Astrocyte (in vitro differentiated cells and primary cell): ENCODE data around the gene NIP7. TPM values are rescaled to one million over a fixed set of nuclear protein-coding genes. Genes with fewer than 3 reads are reported as not detected.
A peak's percentile ranks its signal among the peaks of the same experiment; 100 is the strongest.

ENCODE experiments used
- DNase-seq: peaks from one replicate; pipeline ENCODE4 v3.0.0-alpha.2; 2010; ENCODE audit warnings: low read depth
- FAIRE-seq: peaks from 2 replicates; lab custom pipeline; 2011; peaks lifted over from hg19 to GRCh38; lab: Jason Lieb, UNC
- H2AFZ ChIP-seq: 2 replicates; pipeline ENCODE4 v1.6.0; 2012; ENCODE audit warnings: low read depth, low read length, inconsistent platforms
- H3K27ac ChIP-seq: 2 replicates; pipeline ENCODE4 v1.5.1; 2011; ENCODE audit warnings: low read depth, low read length, inconsistent platforms
- H3K27me3 ChIP-seq: 2 replicates; pipeline ENCODE4 v1.6.0; 2011; ENCODE audit warnings: low read length, inconsistent platforms; ENCODE audit not compliant: insufficient read depth
- H3K36me3 ChIP-seq: 2 replicates; pipeline ENCODE4 v1.5.1; 2011; ENCODE audit warnings: low read length, inconsistent platforms; ENCODE audit not compliant: insufficient read depth
- H3K4me1 ChIP-seq: 2 replicates; pipeline ENCODE4 v1.5.1; 2011; ENCODE audit warnings: low read length, inconsistent platforms; ENCODE audit not compliant: insufficient read depth
- H3K4me2 ChIP-seq: 2 replicates; pipeline ENCODE4 v1.6.0; 2012; ENCODE audit warnings: low read length, inconsistent platforms
- H3K4me3 ChIP-seq: 2 replicates; pipeline ENCODE4 v1.5.1; 2011; ENCODE audit warnings: low read depth, mild to moderate bottlenecking, low read length, inconsistent platforms; ENCODE audit not compliant: insufficient read depth
- H3K79me2 ChIP-seq: 2 replicates; pipeline ENCODE4 v1.6.0; 2012; ENCODE audit warnings: mild to moderate bottlenecking, low read length, inconsistent platforms; ENCODE audit not compliant: insufficient read depth
- H3K9ac ChIP-seq: 2 replicates; pipeline ENCODE4 v1.6.0; 2012; ENCODE audit warnings: mild to moderate bottlenecking, low read length, inconsistent platforms
- H3K9me3 ChIP-seq: 2 replicates; pipeline ENCODE4 v1.5.1; 2012; ENCODE audit warnings: low read depth, mild to moderate bottlenecking, low read length, inconsistent platforms; ENCODE audit not compliant: insufficient read depth
- H4K20me1 ChIP-seq: 2 replicates; pipeline ENCODE4 v1.6.0; 2012; ENCODE audit warnings: low read length, inconsistent platforms; ENCODE audit not compliant: insufficient read depth
- H3K27ac Mint-ChIP-seq: one replicate; pipeline ENCODE4 v1.8.0; 2021; ENCODE audit warnings: mild to moderate bottlenecking, mixed read lengths; ENCODE audit not compliant: unreplicated experiment
- H3K27me3 Mint-ChIP-seq: one replicate; pipeline ENCODE4 v1.8.0; 2021; ENCODE audit warnings: low read depth, mixed read lengths; ENCODE audit not compliant: unreplicated experiment
- H3K36me3 Mint-ChIP-seq: one replicate; pipeline ENCODE4 v1.8.0; 2021; ENCODE audit warnings: low read depth, mixed read lengths; ENCODE audit not compliant: unreplicated experiment
- H3K4me1 Mint-ChIP-seq: one replicate; pipeline ENCODE4 v1.8.0; 2021; ENCODE audit warnings: low read depth, mixed read lengths; ENCODE audit not compliant: unreplicated experiment
- H3K4me3 Mint-ChIP-seq: one replicate; pipeline ENCODE4 v1.8.0; 2021; ENCODE audit warnings: mild to moderate bottlenecking, moderate library complexity, mixed read lengths; ENCODE audit not compliant: unreplicated experiment
- H3K9me3 Mint-ChIP-seq: one replicate; pipeline ENCODE4 v1.8.0; 2021; ENCODE audit warnings: mild to moderate bottlenecking, mixed read lengths; ENCODE audit not compliant: unreplicated experiment
- EZH2 ChIP-seq: IDR thresholded peaks from 2 replicates; pipeline ENCODE4 v1.6.1; 2012; ENCODE audit warnings: mild to moderate bottlenecking, low read length, inconsistent platforms; ENCODE audit not compliant: insufficient read depth
- total RNA-seq: library from RNA; stranded (reverse); gene quantifications from 2 replicates; pipeline ENCODE4 v1.2.1, GENCODE V29; 2021
- TF ChIP-seq, protein P1 (sequence below): IDR thresholded peaks from 2 replicates; pipeline ENCODE4 v1.5.1; 2011; ENCODE audit warnings: low read depth, mild to moderate bottlenecking, inconsistent platforms, low read length, moderate library complexity; ENCODE audit not compliant: insufficient read depth

Gene NIP7
- total RNA-seq, 1 donor from 2014 or later = 35.7 TPM

DNA sequence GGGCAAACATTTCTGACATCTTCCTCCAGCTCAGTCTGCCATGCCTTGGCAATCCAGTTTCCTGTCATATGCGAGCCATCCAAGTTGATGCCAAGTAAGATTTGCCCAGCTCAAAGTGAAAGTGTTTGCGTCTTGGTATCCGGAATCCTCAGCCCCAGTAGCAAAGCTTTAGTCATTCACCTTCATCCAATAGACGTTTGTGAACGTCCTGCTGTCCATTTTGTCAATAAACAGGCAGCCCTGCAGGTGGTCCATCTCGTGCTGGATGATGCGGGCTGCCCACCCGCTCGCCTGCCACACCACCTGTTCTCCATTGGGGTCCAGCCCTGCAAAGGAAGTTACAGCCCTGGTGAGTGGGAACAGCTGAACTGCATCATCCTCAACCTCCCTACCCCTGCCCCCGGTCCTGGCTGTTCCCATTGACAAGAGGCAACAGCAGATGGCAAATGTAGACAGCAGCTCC lies 10.7 kb upstream of the NIP7 start:
- peak overlapping the region; percentile 58 for H3K4me3 ChIP-seq
- no peaks in the 10 kb centered on the region for H3K9me3 Mint-ChIP-seq
- no peak overlapping the region for H2AFZ ChIP-seq
- peak overlapping the region; percentile 88 for H3K4me3 Mint-ChIP-seq
- H3K79me2 ChIP-seq = peaks cover 77% of the 10 kb centered on the region
- H3K36me3 Mint-ChIP-seq = peaks cover 19% of the 10 kb centered on the region
- H3K27ac ChIP-seq = no peak overlapping the region
- no peak for TF ChIP-seq EZH2
- TF ChIP-seq, protein P1, sequence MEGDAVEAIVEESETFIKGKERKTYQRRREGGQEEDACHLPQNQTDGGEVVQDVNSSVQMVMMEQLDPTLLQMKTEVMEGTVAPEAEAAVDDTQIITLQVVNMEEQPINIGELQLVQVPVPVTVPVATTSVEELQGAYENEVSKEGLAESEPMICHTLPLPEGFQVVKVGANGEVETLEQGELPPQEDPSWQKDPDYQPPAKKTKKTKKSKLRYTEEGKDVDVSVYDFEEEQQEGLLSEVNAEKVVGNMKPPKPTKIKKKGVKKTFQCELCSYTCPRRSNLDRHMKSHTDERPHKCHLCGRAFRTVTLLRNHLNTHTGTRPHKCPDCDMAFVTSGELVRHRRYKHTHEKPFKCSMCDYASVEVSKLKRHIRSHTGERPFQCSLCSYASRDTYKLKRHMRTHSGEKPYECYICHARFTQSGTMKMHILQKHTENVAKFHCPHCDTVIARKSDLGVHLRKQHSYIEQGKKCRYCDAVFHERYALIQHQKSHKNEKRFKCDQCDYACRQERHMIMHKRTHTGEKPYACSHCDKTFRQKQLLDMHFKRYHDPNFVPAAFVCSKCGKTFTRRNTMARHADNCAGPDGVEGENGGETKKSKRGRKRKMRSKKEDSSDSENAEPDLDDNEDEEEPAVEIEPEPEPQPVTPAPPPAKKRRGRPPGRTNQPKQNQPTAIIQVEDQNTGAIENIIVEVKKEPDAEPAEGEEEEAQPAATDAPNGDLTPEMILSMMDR = no peak
- no peaks in the 10 kb centered on the region for H3K27me3 ChIP-seq
- no peaks in the 10 kb centered on the region for H3K27me3 Mint-ChIP-seq
- peak overlapping the region; percentile 85 for H3K9ac ChIP-seq
- FAIRE-seq (no peak), DNase-seq (no peak)
- H3K9me3 ChIP-seq = no peaks in the 10 kb centered on the region
- H3K4me2 ChIP-seq = peak overlapping the region; percentile 96
- peaks cover 20% of the 10 kb centered on the region for H3K4me1 Mint-ChIP-seq
- no peak overlapping the region for H3K27ac Mint-ChIP-seq
- H3K36me3 ChIP-seq = peaks cover 35% of the 10 kb centered on the region
- peaks cover 55% of the 10 kb centered on the region for H4K20me1 ChIP-seq
- peaks cover 28% of the 10 kb centered on the region for H3K4me1 ChIP-seq

DNA sequence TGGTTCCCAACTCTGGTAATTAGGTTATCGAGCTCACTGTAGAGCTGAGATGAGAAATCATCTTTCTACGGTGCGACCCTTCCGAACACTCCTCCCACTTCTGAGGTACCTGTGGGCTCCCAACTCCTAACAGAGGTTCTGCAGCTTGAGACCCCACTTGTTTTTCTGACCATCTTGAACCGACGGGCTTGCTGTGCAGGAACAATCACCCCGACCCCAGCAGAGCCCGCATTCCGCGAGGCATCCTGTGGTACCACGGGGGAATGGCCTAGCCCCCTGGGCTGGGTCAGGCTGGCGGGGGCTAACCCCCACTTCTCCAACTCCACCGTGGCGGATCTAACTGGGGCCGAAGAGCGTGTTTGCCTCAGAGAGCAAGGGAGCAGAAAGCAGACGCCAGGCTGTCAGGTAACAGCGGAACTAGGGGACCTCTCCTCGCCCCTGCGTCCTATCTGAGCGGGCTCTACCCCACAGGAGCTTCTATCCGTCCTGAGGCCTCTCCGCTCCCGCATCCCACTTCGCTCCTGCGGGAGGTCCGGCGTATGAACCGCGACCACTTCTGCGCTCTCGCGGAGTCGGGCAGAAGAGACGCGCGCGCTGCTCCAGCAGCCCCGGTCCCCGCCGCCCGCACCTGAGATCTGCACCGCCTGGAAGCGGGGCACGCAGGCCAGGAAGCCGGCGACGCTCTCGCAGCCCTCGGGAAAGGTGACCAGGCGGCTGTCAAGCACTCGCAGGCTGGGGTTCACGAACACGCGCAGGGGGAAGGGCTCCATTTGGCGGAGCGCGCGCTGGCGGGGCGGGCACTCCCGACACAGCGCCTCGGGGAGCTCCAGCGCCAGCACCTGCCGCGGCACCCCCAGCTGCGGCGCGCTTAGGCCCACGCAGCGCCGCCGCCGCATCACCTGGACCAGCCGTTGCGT lies 9.9 kb upstream of the NIP7 start:
- TF ChIP-seq EZH2 = no peak
- TF ChIP-seq, protein P1 = no peak
- DNase-seq = no peak
- H3K36me3 ChIP-seq = peaks cover 36% of the 10 kb centered on the region
- H3K27me3 ChIP-seq = no peaks in the 10 kb centered on the region
- Mint-ChIP-seq H3K9me3 (no peaks in the 10 kb centered on the region), H3K4me1 (peaks cover 20% of the 10 kb centered on the region), H3K4me3 (peak overlapping the region; percentile 88), H3K36me3 (peaks cover 19% of the 10 kb centered on the region), H3K27ac (peak overlapping the region; percentile 85), H3K27me3 (no peaks in the 10 kb centered on the region)
- no peak for FAIRE-seq
- peak overlapping the region; percentile 58 for H3K4me3 ChIP-seq
- peak overlapping the region; percentile 96 for H3K4me2 ChIP-seq
- peaks cover 75% of the 10 kb centered on the region for H3K79me2 ChIP-seq
- H4K20me1 ChIP-seq = peaks cover 48% of the 10 kb centered on the region
- H3K4me1 ChIP-seq = peaks cover 28% of the 10 kb centered on the region
- peak overlapping the region; percentile 26 for H3K27ac ChIP-seq
- peak overlapping the region; percentile 45 for H2AFZ ChIP-seq
- H3K9ac ChIP-seq = peak overlapping the region; percentile 85
- no peaks in the 10 kb centered on the region for H3K9me3 ChIP-seq
